ENCODE results near the gene SH3TC1.

DNA sequence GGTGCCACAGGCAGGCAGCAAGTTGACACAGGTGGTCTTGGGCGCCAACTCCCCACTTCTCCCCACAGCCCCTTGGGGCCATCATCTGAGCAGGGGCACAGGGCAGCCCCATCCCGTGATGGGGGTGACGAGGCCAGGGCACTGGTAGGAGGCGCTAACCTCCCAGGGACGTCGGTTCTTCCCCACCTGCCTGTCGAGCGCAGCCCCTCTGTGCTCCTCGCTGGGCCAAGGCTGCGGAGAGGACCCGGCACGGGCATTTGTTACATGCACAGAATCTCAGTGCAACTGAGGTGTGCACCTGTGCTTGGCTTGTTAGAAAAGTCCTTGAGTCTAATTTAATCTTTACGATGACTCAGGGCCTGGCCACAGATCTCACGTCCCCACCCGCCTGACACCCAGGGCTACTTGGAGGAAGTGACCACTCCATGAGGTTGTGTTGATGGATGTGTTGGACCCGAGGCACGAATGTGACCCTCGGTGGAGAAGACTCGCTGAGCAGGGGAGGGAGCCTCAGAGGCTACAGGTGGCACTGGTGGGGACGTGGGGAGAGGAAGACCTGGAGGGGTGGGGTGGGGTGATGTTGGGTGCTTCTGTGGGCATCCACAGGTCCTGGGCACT is 3.1 kb upstream of the SH3TC1 start:
- TF ChIP-seq CTCF (IDR thresholded peaks at IDR 0.05; ENCODE audit: low read depth, low read length, missing input control) (no peak), JUND (IDR thresholded peaks at IDR 0.05) (no peak), EGR1 (IDR thresholded peaks at IDR 0.05; ENCODE audit: low read depth in 2 of 2) (no peak), SP1 (IDR thresholded peaks at IDR 0.05) (no peak), REST (IDR thresholded peaks at IDR 0.05) (no peak), RAD21 (IDR thresholded peaks at IDR 0.05) (no peak), GABPA (IDR thresholded peaks at IDR 0.05 in 1 of 2, conservative IDR thresholded peaks at IDR 0.05 in 1 of 2) (no peak), YY1 (IDR thresholded peaks at IDR 0.05) (no peak), TAF1 (conservative IDR thresholded peaks at IDR 0.05) (no peak)
- TF ChIP-seq, protein P1, sequence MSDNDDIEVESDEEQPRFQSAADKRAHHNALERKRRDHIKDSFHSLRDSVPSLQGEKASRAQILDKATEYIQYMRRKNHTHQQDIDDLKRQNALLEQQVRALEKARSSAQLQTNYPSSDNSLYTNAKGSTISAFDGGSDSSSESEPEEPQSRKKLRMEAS (IDR thresholded peaks at IDR 0.05): no peak
- TF ChIP-seq, protein P2, sequence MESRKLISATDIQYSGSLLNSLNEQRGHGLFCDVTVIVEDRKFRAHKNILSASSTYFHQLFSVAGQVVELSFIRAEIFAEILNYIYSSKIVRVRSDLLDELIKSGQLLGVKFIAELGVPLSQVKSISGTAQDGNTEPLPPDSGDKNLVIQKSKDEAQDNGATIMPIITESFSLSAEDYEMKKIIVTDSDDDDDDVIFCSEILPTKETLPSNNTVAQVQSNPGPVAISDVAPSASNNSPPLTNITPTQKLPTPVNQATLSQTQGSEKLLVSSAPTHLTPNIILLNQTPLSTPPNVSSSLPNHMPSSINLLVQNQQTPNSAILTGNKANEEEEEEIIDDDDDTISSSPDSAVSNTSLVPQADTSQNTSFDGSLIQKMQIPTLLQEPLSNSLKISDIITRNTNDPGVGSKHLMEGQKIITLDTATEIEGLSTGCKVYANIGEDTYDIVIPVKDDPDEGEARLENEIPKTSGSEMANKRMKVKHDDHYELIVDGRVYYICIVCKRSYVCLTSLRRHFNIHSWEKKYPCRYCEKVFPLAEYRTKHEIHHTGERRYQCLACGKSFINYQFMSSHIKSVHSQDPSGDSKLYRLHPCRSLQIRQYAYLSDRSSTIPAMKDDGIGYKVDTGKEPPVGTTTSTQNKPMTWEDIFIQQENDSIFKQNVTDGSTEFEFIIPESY (IDR thresholded peaks at IDR 0.05): no peak
- TF ChIP-seq, protein P3, sequence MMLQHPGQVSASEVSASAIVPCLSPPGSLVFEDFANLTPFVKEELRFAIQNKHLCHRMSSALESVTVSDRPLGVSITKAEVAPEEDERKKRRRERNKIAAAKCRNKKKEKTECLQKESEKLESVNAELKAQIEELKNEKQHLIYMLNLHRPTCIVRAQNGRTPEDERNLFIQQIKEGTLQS (IDR thresholded peaks at IDR 0.05): no peak
